K562 (cell line): ENCODE data around the gene SAMD4A. TPM values are rescaled to one million over a fixed set of nuclear protein-coding genes. Genes with fewer than 3 reads are reported as not detected.

Experiments used
- ATAC-seq: fragments of 200-7000 bp; cut with Tn5 transposase; 3 replicates; pipeline ENCODE4 v1.9.1; 2020; ENCODE audit warnings: moderate library complexity
- BruUV-seq: library from RNA; stranded (reverse); fragments of 400-500 nt; replicated peaks from 2 replicates; lab custom pipeline; 2021; lab: Mats Ljungman, UMichigan
- CTCF ChIA-PET: fragments of 300-600 bp; formaldehyde crosslinking; extraction: SDS; loops from one replicate; lab custom pipeline; 2021; ENCODE audit warnings: low intra/inter-chr PET ratio; lab: Yijun Ruan, JAX
- POLR2A ChIA-PET: fragments of 300-600, 350-650 bp; sonication (Branson Sonifier 250); formaldehyde crosslinking; extraction: SDS; loops from one replicate; lab custom pipeline; 2021; ENCODE audit warnings: antibody characterized with exemption, inconsistent platforms; lab: Yijun Ruan, JAX
- DNase-seq, 4 experiments: peaks; one replicate each; pipeline versions ENCODE4 v3.0.0 to v3.0.0-alpha.2; 2011 to 2018; ENCODE audit warnings: low spot score in 3 of 4, mixed read lengths in 3 of 4; ENCODE audit errors: extremely low read depth in 1 of 4
- FAIRE-seq: peaks from 2 replicates; lab custom pipeline; 2011; peaks lifted over from hg19 to GRCh38; lab: Jason Lieb, UNC
- H2AFZ ChIP-seq: 2 replicates; pipeline ENCODE4 v1.6.0; 2011; ENCODE audit warnings: low read depth, low read length, control low read depth, inconsistent platforms
- H3K27ac ChIP-seq: fragments of 200-600 bp; 3 replicates; pipeline ENCODE4 v1.8.0; 2011; ENCODE audit warnings: low read depth, mild to moderate bottlenecking, control low read depth, inconsistent platforms, low read length, moderate library complexity, mixed read lengths; ENCODE audit errors: extremely low read depth
- H3K27me3 ChIP-seq, 2 experiments: fragments of 300-600 bp in 1 of 2; 2 replicates in 1 of 2; 3 replicates in 1 of 2; pipeline versions ENCODE4 v1.6.0 to v1.8.0; 2011; ENCODE audit warnings: inconsistent platforms in 2 of 2, low read length in 2 of 2, mild to moderate bottlenecking in 1 of 2, mixed read lengths in 1 of 2, moderate library complexity in 1 of 2; ENCODE audit not compliant: control insufficient read depth in 2 of 2, insufficient read depth in 2 of 2
- H3K36me3 ChIP-seq: fragments of 300-600 bp; 3 replicates; pipeline ENCODE4 v1.8.0; 2011; ENCODE audit warnings: mild to moderate bottlenecking, low read length, inconsistent platforms; ENCODE audit not compliant: control insufficient read depth, insufficient read depth
- H3K4me1 ChIP-seq, 2 experiments: fragments of 200-600 bp in 1 of 2; replicated peaks in 1 of 2; 2 replicates in 1 of 2; 3 replicates in 1 of 2; pipeline versions ENCODE4 v1.5.1 to v1.8.0; 2011; ENCODE audit warnings: inconsistent platforms in 2 of 2, low read length in 2 of 2, mild to moderate bottlenecking in 1 of 2, mixed read lengths in 1 of 2, moderate library complexity in 1 of 2; ENCODE audit not compliant: control insufficient read depth in 2 of 2, insufficient read depth in 2 of 2
- H3K4me2 ChIP-seq: 2 replicates; pipeline ENCODE4 v1.6.1; 2011; ENCODE audit warnings: low read length, control low read depth, inconsistent platforms, mixed read lengths; ENCODE audit not compliant: insufficient read depth
- H3K4me3 ChIP-seq: fragments of 200-600 bp; sonication (generic), shearing (Covaris generic); 2 replicates; pipeline ENCODE4 v1.5.1; 2016; ENCODE audit warnings: control low read depth, inconsistent platforms
- H3K79me2 ChIP-seq: fragments of 200-600 bp; 3 replicates; pipeline ENCODE4 v1.8.0; 2011; ENCODE audit warnings: low read length, inconsistent platforms; ENCODE audit not compliant: control insufficient read depth, insufficient read depth
- H3K9ac ChIP-seq, 2 experiments: 2 replicates each; pipeline versions ENCODE4 v1.6.0 to v1.6.1; 2011; ENCODE audit warnings: low read depth in 2 of 2, low read length in 2 of 2, control low read depth in 1 of 2, inconsistent platforms in 1 of 2, mild to moderate bottlenecking in 1 of 2, mixed read lengths in 1 of 2; ENCODE audit not compliant: insufficient read depth in 1 of 2
- H3K9me1 ChIP-seq: one replicate; pipeline ENCODE4 v1.6.0; 2011; ENCODE audit warnings: inconsistent platforms, mild to moderate bottlenecking, low read length, moderate library complexity; ENCODE audit not compliant: control insufficient read depth, insufficient read depth
- H3K9me3 ChIP-seq: replicated peaks from 2 replicates; pipeline ENCODE4 v1.5.1; 2011; ENCODE audit warnings: low read depth, low read length, inconsistent platforms; ENCODE audit not compliant: control insufficient read depth, insufficient read depth
- H4K20me1 ChIP-seq: replicated peaks from 2 replicates; pipeline ENCODE4 v1.6.1; 2011; ENCODE audit warnings: low read length, inconsistent platforms, mixed read lengths; ENCODE audit not compliant: control insufficient read depth, insufficient read depth
- BACH1 ChIP-seq: fragments of 200-800 bp; sonication (Bioruptor generic); IDR thresholded peaks from 2 replicates; pipeline ENCODE4 v1.6.1; 2016; ENCODE audit warnings: missing genetic modification characterization, missing compliant biosample characterization
- KDM5B ChIP-seq: fragments of 200-600 bp; sonication (generic); IDR thresholded peaks from 2 replicates; pipeline ENCODE4 v1.6.1; 2012; ENCODE audit warnings: low read depth, mild to moderate bottlenecking, moderate library complexity, low read length, control low read depth, inconsistent platforms; ENCODE audit not compliant: insufficient replicate concordance
- MEIS2 ChIP-seq: fragments of 450-650 bp; IDR thresholded peaks from 2 replicates; pipeline ENCODE4 v1.6.1; 2014; ENCODE audit warnings: mild to moderate bottlenecking; ENCODE audit not compliant: partially characterized antibody
- ZNF695 ChIP-seq: fragments of 450-650 bp; formaldehyde crosslinking; IDR thresholded peaks from 2 replicates; pipeline ENCODE4 v1.4.0; 2020; ENCODE audit warnings: mild to moderate bottlenecking, moderate library complexity
- WGBS: fragments of 100-300 bp; shearing (Covaris generic); methylation state at CpG from one replicate; pipeline ENCODE4 v1.1.6; 2016; ENCODE audit warnings: low coverage, mixed read lengths; ENCODE audit not compliant: insufficient coverage; ENCODE audit errors: missing lambda C conversion rate; 5-methylcytosine and 5-hydroxymethylcytosine counted together
- in situ Hi-C: fragments of 300-500 bp; cut with MboI; formaldehyde crosslinking; loops from 4 replicates; pipeline ENCODE4 v1.15.0; 2018; ENCODE audit warnings: inconsistent platforms, mixed read lengths
- intact Hi-C: fragments of 100-400 bp; cut with micrococcal nuclease; formaldehyde crosslinking; loops from 2 replicates; pipeline ENCODE4 v1.14.2; 2022
- polyA plus RNA-seq, 8 experiments: library from polyadenylated mRNA; depleted of rRNA in 4 of 8; stranded (reverse) in 5 of 8; unstranded in 3 of 8; fragments of >200 nt; fragmentation: Nextera tagmentation in 2 of 8; fragmentation: Illumina TruSeq in 1 of 8; extraction: Ambion mirVana in 2 of 8; extraction: Trizol in 1 of 8; gene quantifications; 2 replicates each; pipeline versions ENCODE4 v1.2.1 to v1.2.3, GENCODE V29; 2011 to 2014; ENCODE audit warnings: inconsistent platforms in 1 of 8, missing spikeins in 1 of 8
- total RNA-seq, 7 experiments: library from RNA; depleted of rRNA in 6 of 7; stranded (reverse); fragments of >200 nt in 6 of 7; fragmentation: Illumina TruSeq in 2 of 7; extraction: Trizol in 2 of 7; gene quantifications; 2 replicates each; pipeline versions ENCODE4 v1.2.1 to v1.2.3, GENCODE V29; 2011 to 2021; ENCODE audit warnings: low replicate concordance in 1 of 7
- TF ChIP-seq, protein P1 (sequence below): fragments of 450-650 bp; IDR thresholded peaks from 2 replicates; pipeline ENCODE4 v1.6.1; 2016; ENCODE audit warnings: low read depth, mild to moderate bottlenecking, moderate library complexity
- TF ChIP-seq, protein P2 (sequence below): fragments of 250-450 bp; sonication (Bioruptor Pico); IDR thresholded peaks from 2 replicates; pipeline ENCODE4 v1.6.1; 2021; ENCODE audit warnings: mild to moderate bottlenecking
- TF ChIP-seq, protein P3 (sequence below): fragments of 450-650 bp; IDR thresholded peaks from 2 replicates; pipeline ENCODE4 v1.6.1; 2017; ENCODE audit warnings: antibody characterized with exemption, mild to moderate bottlenecking
- TF ChIP-seq, protein P4 (sequence below): sonication (generic); formaldehyde crosslinking; IDR thresholded peaks from 2 replicates; pipeline ENCODE4 v1.8.0; 2022; ENCODE audit warnings: mild to moderate bottlenecking, missing genetic modification reagents

Gene SAMD4A
- total and polyA plus RNA-seq, 9 of the 15 experiments (the other 6 are each of a cell fraction or from before 2014, with no cell fraction given): 0.66 to 6.8 (median 3.3) TPM

DNA sequence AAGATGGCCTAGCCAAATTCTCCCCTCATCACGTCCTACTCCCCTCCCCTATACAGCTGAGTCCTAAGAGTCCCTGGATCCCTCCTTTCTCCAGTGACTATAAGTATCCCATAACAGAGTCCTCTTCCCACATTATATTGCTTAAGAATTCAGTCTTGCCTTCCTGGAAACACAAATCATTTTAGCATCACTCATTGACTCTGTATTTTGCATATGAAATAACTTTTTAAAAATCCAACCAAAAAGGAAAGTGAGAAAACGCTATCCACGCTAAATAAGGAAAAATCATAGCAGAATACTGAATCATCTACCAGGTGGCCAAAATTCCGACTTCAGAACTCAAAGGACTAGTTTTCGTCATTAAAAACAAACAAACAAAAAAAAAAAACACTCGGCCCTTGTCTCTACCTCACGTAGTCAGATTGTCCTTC is 205.5 kb downstream of the SAMD4A start:
- Histone ChIP-seq H4K20me1 (peaks cover 5% of the 10 kb centered on the region; the same call in 1 of the 2 replicates), H3K9ac (peak overlapping the region in 1 of 2 experiments; percentile 72; a peak in 2 of 4 replicates), H3K4me3 (peak overlapping the region; percentile 6; the same call in 1 of the 2 replicates), H2AFZ (peak overlapping the region; percentile 79), H3K36me3 (peaks cover 39% of the 10 kb centered on the region; the same call in 2 of the 3 replicates), H3K9me3 (no peaks in the 10 kb centered on the region), H3K9me1 (no peaks in the 10 kb centered on the region), H3K27me3 (no peaks in the 10 kb centered on the region), H3K4me2 (peak overlapping the region; percentile 21), H3K4me1 (peaks cover 19 to 23% of the 10 kb centered on the region in 2 experiments; a peak in 4 of 5 replicates), H3K27ac (peak overlapping the region; percentile 86), H3K79me2 (no peaks in the 10 kb centered on the region)
- DNase-seq: no peak
- ATAC-seq: no peak
- FAIRE-seq: no peak
- in situ Hi-C loops: loop anchor here (5.0 kb wide), 1 partner anchor 205 kb away; the partner anchor contains the start of gene SAMD4A
- ChIA-PET POLR2A (interaction anchor here (0.6 to 2.5 kb wide), 7 partner anchors 18 to 413 kb away, joined by 3 to 8 read pairs (median 4); no protein-coding TSS in a partner anchor), CTCF (interaction anchor here (0.5 to 2.9 kb wide), 5 partner anchors 34 to 208 kb away, joined by 3 to 52 read pairs (median 3); no protein-coding TSS in a partner anchor)
- WGBS: 22% methylated on average over 7 of the region's 7 CpGs
- intact Hi-C loops: loop anchor here (2.0 to 10.0 kb wide), 5 partner anchors 18 to 408 kb away; no protein-coding TSS in a partner anchor
- no TSS peak for BruUV-seq
- TF ChIP-seq MEIS2 (peak; percentile 6), ZNF695 (no peak), BACH1 (tag) (0 out of 2 replicates have a peak, but pooled peaks have one; percentile 10), KDM5B (no peak)
- TF ChIP-seq, protein P1, sequence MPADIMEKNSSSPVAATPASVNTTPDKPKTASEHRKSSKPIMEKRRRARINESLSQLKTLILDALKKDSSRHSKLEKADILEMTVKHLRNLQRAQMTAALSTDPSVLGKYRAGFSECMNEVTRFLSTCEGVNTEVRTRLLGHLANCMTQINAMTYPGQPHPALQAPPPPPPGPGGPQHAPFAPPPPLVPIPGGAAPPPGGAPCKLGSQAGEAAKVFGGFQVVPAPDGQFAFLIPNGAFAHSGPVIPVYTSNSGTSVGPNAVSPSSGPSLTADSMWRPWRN: no peak
- TF ChIP-seq, protein P2, sequence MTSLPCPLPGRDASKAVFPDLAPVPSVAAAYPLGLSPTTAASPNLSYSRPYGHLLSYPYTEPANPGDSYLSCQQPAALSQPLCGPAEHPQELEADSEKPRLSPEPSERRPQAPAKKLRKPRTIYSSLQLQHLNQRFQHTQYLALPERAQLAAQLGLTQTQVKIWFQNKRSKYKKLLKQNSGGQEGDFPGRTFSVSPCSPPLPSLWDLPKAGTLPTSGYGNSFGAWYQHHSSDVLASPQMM (CRISPR knock-in tag): no peak
- TF ChIP-seq, protein P3, sequence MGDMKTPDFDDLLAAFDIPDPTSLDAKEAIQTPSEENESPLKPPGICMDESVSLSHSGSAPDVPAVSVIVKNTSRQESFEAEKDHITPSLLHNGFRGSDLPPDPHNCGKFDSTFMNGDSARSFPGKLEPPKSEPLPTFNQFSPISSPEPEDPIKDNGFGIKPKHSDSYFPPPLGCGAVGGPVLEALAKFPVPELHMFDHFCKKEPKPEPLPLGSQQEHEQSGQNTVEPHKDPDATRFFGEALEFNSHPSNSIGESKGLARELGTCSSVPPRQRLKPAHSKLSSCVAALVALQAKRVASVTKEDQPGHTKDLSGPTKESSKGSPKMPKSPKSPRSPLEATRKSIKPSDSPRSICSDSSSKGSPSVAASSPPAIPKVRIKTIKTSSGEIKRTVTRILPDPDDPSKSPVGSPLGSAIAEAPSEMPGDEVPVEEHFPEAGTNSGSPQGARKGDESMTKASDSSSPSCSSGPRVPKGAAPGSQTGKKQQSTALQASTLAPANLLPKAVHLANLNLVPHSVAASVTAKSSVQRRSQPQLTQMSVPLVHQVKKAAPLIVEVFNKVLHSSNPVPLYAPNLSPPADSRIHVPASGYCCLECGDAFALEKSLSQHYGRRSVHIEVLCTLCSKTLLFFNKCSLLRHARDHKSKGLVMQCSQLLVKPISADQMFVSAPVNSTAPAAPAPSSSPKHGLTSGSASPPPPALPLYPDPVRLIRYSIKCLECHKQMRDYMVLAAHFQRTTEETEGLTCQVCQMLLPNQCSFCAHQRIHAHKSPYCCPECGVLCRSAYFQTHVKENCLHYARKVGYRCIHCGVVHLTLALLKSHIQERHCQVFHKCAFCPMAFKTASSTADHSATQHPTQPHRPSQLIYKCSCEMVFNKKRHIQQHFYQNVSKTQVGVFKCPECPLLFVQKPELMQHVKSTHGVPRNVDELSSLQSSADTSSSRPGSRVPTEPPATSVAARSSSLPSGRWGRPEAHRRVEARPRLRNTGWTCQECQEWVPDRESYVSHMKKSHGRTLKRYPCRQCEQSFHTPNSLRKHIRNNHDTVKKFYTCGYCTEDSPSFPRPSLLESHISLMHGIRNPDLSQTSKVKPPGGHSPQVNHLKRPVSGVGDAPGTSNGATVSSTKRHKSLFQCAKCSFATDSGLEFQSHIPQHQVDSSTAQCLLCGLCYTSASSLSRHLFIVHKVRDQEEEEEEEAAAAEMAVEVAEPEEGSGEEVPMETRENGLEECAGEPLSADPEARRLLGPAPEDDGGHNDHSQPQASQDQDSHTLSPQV: 0 out of 2 replicates have a peak, but pooled peaks have one; percentile 7
- TF ChIP-seq, protein P4, sequence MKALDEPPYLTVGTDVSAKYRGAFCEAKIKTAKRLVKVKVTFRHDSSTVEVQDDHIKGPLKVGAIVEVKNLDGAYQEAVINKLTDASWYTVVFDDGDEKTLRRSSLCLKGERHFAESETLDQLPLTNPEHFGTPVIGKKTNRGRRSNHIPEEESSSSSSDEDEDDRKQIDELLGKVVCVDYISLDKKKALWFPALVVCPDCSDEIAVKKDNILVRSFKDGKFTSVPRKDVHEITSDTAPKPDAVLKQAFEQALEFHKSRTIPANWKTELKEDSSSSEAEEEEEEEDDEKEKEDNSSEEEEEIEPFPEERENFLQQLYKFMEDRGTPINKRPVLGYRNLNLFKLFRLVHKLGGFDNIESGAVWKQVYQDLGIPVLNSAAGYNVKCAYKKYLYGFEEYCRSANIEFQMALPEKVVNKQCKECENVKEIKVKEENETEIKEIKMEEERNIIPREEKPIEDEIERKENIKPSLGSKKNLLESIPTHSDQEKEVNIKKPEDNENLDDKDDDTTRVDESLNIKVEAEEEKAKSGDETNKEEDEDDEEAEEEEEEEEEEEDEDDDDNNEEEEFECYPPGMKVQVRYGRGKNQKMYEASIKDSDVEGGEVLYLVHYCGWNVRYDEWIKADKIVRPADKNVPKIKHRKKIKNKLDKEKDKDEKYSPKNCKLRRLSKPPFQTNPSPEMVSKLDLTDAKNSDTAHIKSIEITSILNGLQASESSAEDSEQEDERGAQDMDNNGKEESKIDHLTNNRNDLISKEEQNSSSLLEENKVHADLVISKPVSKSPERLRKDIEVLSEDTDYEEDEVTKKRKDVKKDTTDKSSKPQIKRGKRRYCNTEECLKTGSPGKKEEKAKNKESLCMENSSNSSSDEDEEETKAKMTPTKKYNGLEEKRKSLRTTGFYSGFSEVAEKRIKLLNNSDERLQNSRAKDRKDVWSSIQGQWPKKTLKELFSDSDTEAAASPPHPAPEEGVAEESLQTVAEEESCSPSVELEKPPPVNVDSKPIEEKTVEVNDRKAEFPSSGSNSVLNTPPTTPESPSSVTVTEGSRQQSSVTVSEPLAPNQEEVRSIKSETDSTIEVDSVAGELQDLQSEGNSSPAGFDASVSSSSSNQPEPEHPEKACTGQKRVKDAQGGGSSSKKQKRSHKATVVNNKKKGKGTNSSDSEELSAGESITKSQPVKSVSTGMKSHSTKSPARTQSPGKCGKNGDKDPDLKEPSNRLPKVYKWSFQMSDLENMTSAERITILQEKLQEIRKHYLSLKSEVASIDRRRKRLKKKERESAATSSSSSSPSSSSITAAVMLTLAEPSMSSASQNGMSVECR (CRISPR knock-in tag): no peak
